GM12891 (cell line): ENCODE measurements around the gene GALNT18.
A peak's percentile ranks its signal among the peaks of the same experiment; 100 is the strongest.

Source experiments
- DNase-seq: peaks from one replicate; pipeline ENCODE4 v3.0.0; 2011; ENCODE audit warnings: low spot score; ENCODE audit not compliant: insufficient read length
- FAIRE-seq: peaks from 2 replicates; lab custom pipeline; 2011; peaks lifted over from hg19 to GRCh38; lab: Jason Lieb, UNC
- PAX5 ChIP-seq: IDR thresholded peaks from 2 replicates; pipeline ENCODE4 v1.6.1; 2011; ENCODE audit warnings: low read length, moderate library complexity, mild to moderate bottlenecking; ENCODE audit not compliant: insufficient read depth, severe bottlenecking
- POLR2A ChIP-seq: IDR thresholded peaks from 2 replicates; pipeline ENCODE4 v1.6.1; 2011; ENCODE audit warnings: low read depth, low read length, control low read depth
- POLR2AphosphoS5 ChIP-seq: IDR thresholded peaks from 2 replicates; pipeline ENCODE4 v1.6.1; 2011; ENCODE audit warnings: low read depth, low read length, control low read depth
- POU2F2 ChIP-seq: IDR thresholded peaks from 2 replicates; pipeline ENCODE4 v1.6.1; 2011; ENCODE audit warnings: low read depth, mild to moderate bottlenecking, control low read depth, low read length, moderate library complexity
- SPI1 ChIP-seq: IDR thresholded peaks from 2 replicates; pipeline ENCODE4 v1.6.1; 2011; ENCODE audit warnings: low read depth, low read length, control low read depth
- TAF1 ChIP-seq: IDR thresholded peaks from 2 replicates; pipeline ENCODE4 v1.6.1; 2011; ENCODE audit warnings: low read depth, low read length, control low read depth

The GALNT18 gene

GRCh38 chr11:11558396-11558795, 63.4 kb downstream of the GALNT18 start:
- TF ChIP-seq SPI1 (no peak), POLR2AphosphoS5 (no peak)
- FAIRE-seq (no peak), DNase-seq (no peak)

GRCh38 chr11:11555208-11555607, 66.6 kb downstream of the GALNT18 start:
- DNase-seq (no peak), FAIRE-seq (no peak)
- no peak for TF ChIP-seq POLR2AphosphoS5
- no peak for TF ChIP-seq TAF1
- TF ChIP-seq SPI1: no peak
- no peak for TF ChIP-seq POU2F2
- no peak for TF ChIP-seq PAX5
- TF ChIP-seq POLR2A: no peak

- TF ChIP-seq POU2F2 (no peak), POLR2AphosphoS5 (no peak), SPI1 (peak; percentile 34; the same call in 1 of the 2 replicates)
- DNase-seq (no peak), FAIRE-seq (no peak)
Observed at GRCh38 chr11:11553573-11553972, 68.2 kb downstream of the GALNT18 start.

- TF ChIP-seq POLR2A (no peak), TAF1 (no peak), PAX5 (no peak), POU2F2 (no peak), SPI1 (no peak), POLR2AphosphoS5 (no peak)
- FAIRE-seq (no peak), DNase-seq (no peak)
Observed at GRCh38 chr11:11552529-11553087, 69.2 kb downstream of the GALNT18 start.

GRCh38 chr11:11550534-11550933, 71.3 kb downstream of the GALNT18 start:
- DNase-seq (no peak), FAIRE-seq (no peak)
- TF ChIP-seq POU2F2: no peak
- TF ChIP-seq SPI1: no peak
- no peak for TF ChIP-seq TAF1
- TF ChIP-seq PAX5: no peak
- no peak for TF ChIP-seq POLR2AphosphoS5
- TF ChIP-seq POLR2A: no peak

- no peak for TF ChIP-seq POLR2A
- no peak for TF ChIP-seq POU2F2
- TF ChIP-seq POLR2AphosphoS5: no peak
- TF ChIP-seq SPI1: no peak
- TF ChIP-seq TAF1: no peak
- no peak for TF ChIP-seq PAX5
- FAIRE-seq: no peak
- no peak for DNase-seq
Observed at GRCh38 chr11:11545285-11546275, 76.2 kb downstream of the GALNT18 start.

GRCh38 chr11:11543656-11544055, 78.1 kb downstream of the GALNT18 start:
- FAIRE-seq (no peak), DNase-seq (no peak)
- TF ChIP-seq POU2F2: no peak
- TF ChIP-seq SPI1: no peak
- no peak for TF ChIP-seq PAX5
- TF ChIP-seq TAF1: no peak
- TF ChIP-seq POLR2A: no peak
- no peak for TF ChIP-seq POLR2AphosphoS5

- FAIRE-seq (no peak), DNase-seq (no peak)
- TF ChIP-seq TAF1: no peak
- no peak for TF ChIP-seq POU2F2
Observed at GRCh38 chr11:11540157-11540556, 81.6 kb downstream of the GALNT18 start.

GRCh38 chr11:11538277-11538960, 83.4 kb downstream of the GALNT18 start:
- no peak for DNase-seq
- TF ChIP-seq POLR2AphosphoS5 (no peak), TAF1 (no peak), SPI1 (no peak), POLR2A (no peak), PAX5 (no peak), POU2F2 (no peak)
- FAIRE-seq: no peak

- DNase-seq (no peak), FAIRE-seq (no peak)
- TF ChIP-seq POU2F2 (no peak), POLR2A (no peak), TAF1 (no peak), SPI1 (no peak)
Observed at GRCh38 chr11:11537871-11538270, 83.9 kb downstream of the GALNT18 start.
